PC-9 (cell line): ENCODE measurements around the gene ATN1.

Experiments
- CTCF ChIP-seq: fragments of 200-600 bp; sonication (generic); conservative IDR thresholded peaks from 2 replicates; pipeline ENCODE4 v1.6.1; 2017; ENCODE audit warnings: mixed run types, antibody characterized with exemption, mild to moderate bottlenecking, moderate library complexity
- EZH2 ChIP-seq: fragments of 200-600 bp; sonication (generic); IDR thresholded peaks from 2 replicates; pipeline ENCODE4 v1.8.0; 2017; ENCODE audit warnings: antibody characterized with exemption, low read depth

DNA sequence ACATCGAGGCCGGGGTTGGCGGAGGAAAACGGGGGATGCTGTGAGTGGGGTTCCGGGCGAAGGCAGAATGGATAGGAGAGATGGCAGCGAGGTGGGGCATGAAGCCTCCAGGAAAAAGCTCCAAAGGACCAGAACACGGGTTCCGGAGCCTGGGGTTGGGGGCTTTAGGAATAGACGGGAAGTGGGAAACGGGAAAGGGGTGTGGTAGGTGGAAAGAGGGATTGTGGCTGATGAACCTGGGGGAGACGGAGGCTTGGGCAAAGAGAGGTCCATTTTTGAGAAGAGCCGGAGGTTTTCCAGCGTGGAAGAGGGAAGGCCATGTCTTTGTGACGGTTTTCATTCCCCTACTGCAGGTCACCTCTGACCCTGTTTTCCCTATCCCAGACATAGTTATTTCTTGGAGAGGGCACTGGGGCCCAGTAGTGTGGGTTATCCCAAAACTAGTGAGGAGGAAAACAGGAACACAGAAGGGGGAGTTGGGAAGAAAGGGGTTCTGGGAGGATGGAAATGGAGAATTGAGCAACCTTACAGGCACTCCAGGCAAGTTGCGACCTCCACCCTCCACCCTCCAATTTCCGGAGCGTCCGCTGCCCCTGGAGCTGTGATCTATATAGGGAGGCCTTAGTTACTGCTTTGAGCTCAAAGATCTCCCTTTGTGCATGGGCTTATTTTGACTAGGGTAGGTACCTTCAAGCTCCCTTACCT, 1.1 kb downstream of the ATN1 start:
- TF ChIP-seq CTCF: no peak
- TF ChIP-seq EZH2: no peak
